G401 (cell line): ENCODE data around the gene PIK3CB. TPM values are rescaled to one million over a fixed set of nuclear protein-coding genes. Genes with fewer than 3 reads are reported as not detected.
"Not testable (repeated sequence)": the region's sequence is repeated elsewhere in the genome, so short reads cannot be mapped to it uniquely, and the experiment has no call there.

Experiments
- DNase-seq: peaks from one replicate; pipeline ENCODE4 v3.0.0-alpha.2; 2015; ENCODE audit warnings: low spot score
- in situ Hi-C: cut with HindIII; loops from 2 replicates; pipeline ENCODE4 v1.10.0; 2016; ENCODE audit warnings: low sequenced_read_pairs, mixed read lengths
- total RNA-seq: library from RNA; depleted of rRNA; stranded (reverse); fragments of >200 nt; shearing (Covaris generic); gene quantifications from 2 replicates; pipeline ENCODE4 v1.2.3, GENCODE V29; 2014

The PIK3CB gene
- total RNA-seq, 1 experiment from 2014 or later: 25.4 TPM

DNA sequence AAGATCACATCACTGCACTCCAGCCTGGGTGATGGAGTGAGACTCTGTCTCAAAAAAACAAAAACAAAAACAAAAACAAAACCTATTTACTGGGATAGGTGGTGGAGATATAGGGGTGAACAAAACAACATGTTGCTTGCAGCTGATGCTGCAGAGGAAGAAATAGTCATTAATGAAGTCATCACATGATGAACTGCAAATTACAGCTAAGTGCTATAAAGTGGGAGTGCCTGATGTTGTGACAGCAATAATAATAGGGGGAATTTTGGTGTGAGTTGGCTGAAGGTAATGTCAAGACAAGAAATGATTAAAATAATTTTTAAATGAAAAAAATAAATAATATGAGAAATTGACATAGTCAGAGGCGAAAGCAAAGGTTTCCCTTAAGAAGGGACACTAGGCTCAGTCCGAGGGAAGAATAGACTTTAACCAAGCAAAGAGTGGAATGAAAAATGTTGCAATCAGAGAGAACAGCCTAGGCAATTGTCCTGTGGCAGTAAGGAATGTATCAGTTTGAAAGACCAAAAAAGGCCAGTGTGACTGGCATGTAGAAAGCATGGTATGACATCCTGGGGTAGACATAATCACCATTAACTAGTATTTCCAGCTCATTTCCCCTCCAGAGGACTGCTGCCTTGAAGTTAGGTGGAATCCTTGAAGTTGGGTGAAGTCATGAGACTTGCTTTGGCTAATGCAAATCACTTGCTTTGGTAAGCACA, 14.7 kb upstream of the PIK3CB start:
- DNase-seq: no peak
- in situ Hi-C loops: no loop called here

DNA sequence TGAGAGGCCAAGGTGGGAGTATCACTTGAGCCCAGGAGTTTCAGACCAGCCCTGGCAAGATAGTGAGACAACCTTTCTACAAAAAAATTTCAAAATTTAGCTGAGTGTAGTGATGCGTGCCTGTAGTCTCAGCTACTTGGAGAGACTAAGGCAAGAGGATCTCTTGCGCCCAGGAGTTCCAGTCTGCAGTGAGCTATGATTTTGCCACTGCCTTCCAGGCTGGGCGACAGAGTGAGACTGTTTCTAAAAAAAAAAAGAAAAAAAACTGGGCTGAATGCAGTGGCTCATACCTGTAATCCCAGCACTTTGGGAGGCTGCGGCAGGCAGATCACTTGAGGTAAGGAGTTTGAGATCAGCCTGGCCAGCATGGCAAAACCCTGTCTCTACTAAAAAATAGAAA, 14.0 kb upstream of the PIK3CB start:
- in situ Hi-C loops: no loop called here
- no peak for DNase-seq

DNA sequence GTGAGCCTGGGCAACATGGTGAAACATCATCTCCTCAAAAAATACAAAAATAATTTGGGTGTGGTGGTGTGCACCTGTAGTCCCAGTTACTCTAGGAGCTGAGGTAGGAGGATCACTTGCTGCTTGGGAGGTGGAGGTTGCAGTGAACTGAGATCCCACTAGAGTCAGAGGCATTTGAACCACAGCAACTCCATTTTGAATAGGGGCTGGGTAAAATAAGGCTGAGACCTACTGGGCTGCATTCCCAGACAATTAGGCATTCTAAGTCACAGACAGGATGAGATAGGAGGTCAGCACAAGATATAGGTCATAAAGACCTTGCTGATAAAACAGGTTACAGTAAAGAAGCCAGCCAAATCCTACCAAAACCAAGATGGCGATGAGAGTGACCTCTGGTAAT, 12.1 kb upstream of the PIK3CB start:
- in situ Hi-C loops, DNase-seq: not testable (repeated sequence)

DNA sequence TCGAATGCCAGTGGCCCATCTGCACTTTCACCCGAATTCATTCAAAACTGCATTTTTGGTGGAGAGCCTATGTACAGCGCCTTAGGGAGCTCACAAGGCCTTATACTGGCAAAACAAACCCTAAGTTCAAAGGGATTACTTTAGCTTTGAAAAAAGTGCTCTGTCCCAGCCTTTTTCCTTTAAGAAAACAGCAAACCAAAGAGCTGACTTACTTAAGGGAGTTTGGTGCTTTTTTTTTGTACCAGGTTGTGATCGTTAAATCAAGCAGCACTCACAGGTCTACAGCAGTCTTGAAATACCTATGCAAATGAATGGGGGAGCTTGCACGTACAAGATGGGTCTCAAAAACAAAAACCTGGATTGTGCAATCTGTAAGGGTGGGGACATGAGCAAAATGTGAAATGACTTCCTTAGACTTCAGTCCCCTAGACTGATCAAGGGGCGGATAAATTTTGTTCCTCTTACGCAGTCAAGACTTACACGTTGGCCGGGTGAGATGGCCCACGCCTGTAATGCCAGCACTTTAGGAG, 11.6 kb upstream of the PIK3CB start:
- in situ Hi-C loops: no loop called here
- no peak for DNase-seq

DNA sequence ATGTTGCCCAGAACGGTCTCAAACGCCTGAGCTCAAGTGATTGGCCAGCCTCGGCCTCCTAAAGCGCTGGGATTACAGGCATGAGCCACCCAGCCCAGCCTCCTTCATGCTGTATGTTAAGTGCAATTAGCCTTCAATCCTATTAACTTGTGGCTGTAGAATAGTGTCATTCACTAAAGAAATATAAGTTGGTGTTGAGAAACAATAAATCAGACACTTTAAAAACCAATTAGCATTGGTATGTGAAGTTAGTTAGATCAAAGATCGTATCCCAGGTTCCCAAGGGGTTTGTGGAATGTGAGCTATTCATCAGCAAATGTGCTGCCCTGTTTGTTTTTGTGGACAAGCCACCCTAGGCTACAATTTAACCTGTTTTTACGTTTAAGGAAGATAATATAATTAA, 11.0 kb upstream of the PIK3CB start:
- peak; percentile 34 for DNase-seq

DNA sequence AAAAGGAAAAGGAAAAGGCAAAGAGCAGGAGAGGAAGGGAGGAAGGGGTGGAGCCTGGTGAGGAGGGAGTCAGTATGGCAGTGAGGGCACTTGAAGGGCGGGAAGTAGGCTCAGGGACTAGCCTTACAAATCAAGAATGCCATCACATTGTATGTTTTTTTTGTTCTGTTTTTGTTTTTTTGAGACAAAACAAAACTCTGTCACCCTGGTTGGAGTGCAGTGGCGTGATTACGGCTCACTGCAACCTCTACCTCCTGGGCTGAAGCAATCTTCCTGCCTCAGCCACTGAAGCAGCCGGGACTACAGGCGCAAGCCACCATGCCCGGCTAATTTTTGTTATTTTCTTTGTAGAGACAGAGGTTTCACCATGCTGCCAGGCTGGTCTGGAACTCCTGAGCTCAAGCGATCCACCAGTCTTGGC, 10.5 kb upstream of the PIK3CB start:
- no peak for DNase-seq
- in situ Hi-C loops: no loop called here

More for the DNA sequence above, 11.0 kb upstream of the PIK3CB start:
- in situ Hi-C loops: no loop called here

DNA sequence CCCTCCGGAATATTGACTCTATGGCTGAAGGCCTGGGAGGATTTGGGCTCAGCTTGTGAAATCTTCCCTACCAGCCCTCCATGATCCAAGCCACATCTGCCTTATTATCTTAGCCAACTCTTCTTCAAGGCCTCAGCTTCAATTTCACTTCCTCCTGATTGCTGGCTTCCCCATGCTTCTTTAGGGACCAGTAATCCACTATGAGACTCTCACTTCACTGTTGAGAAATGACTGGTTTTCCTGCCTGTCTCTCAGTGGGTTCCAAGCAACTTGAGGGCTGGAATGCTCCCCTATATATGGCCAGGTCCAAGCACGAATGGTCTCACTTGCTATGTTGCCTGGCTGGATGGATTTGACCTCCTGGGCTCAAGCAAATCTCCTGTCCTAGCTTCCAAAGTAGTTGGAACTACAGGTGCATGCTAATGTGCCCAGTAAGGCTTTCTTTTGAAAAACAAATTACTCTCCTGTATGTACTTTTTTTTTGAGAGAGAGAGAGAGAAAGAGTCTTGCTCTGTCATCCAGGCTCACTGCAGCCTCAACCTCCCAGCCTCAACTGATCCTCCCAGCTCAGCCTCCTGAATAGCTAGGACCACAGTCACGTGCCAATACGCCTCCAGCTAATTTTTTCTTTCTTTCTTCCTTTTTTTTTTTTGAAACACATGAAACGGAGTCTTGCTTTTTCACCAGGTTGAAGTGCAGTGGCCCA, 7.9 kb upstream of the PIK3CB start:
- no peak for DNase-seq
- in situ Hi-C loops: no loop called here

DNA sequence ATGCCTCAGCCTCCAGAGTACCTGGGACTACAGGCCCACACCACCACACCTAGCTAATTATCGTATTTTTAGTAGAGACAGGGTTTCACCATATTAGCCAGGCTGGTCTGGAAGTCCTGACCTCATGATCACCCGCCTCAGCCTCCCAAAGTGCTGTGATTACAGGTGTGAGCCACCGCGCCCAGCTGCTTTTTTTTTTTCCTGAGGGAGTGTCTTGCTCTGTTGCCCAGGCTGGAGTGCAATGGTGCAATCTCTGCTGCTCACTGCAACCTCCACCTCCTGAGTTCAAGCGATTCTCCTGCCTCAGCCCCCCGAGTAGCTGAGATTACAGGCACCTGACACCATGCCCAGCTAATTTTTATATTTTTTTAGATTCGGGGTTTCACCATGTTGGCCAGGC, 3.7 kb upstream of the PIK3CB start:
- in situ Hi-C loops, DNase-seq: not testable (repeated sequence)

DNA sequence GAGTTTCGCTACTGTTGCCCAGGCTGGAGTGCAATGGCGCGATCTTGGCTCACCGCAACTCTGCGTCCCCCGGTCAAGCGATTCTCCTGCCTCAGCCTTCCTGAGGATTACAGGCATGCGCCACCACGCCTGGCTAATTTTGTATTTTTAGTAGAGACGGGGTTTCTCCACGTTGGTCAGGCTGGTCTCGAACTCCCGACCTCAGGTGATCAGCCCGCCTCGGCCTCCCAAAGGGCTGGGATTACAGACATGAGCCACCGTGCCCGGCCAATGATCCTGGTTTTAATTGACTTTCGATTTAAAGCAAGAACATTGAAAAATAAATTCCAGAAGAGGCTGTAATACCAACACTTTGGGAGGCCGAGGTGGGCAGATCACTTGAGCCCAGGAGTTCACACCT, 1.1 kb upstream of the PIK3CB start:
- not testable (repeated sequence) for DNase-seq

DNA sequence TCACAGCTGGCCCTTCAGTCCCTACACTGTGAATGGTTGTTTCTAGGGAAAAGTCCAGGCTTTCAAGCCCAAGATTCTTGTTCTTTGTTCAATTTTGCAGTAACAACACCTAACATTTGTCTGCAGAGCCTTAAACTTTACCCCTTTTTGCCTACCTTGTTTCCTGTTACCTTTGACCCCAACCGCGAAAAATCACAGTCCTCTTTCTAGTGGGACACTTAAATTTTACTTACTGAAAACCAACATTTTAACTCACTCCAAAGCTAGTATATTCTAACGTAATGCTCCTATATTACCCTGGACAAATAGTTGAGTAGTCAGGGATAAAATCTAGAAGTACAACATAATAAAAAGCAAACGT, 649 bp upstream of the PIK3CB start:
- in situ Hi-C loops: no loop called here
- DNase-seq: no peak

More for the DNA sequence above, 1.1 kb upstream of the PIK3CB start:
- in situ Hi-C loops: not testable (repeated sequence)

DNA sequence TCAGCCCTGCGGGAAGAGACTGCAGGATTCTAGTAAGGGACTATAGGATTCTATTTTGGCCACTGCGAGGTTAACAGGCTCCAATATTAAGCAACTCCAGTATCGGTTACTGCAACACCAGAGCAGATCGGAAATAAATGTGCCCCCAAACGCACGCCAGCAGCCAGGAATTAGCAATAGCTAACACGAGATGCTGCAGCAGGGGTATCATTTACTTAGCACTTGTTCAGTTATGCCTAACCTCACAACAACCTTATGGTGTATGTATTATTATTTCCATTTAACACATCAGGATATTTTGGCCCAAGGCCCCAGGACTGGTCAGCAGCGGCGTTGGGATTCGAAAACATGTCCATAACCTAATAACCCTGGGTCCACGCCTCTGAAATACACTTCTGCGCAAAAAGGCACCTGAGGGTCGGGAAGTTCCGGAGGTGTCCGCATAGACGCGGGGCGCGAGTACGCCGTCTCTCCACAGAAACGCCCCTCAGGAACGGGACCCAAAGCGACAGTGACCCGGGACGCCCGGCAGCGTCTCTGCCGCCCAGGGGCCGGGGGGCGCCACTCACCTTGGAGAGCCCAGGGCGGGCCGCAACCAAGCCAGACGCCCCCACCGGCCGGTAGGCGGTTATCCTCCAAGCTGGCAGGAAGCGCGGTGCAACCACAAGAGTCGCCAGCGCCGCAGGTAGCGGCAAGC, 681 bp downstream of the PIK3CB start:
- in situ Hi-C loops: no loop called here
- DNase-seq: peak; percentile 51

DNA sequence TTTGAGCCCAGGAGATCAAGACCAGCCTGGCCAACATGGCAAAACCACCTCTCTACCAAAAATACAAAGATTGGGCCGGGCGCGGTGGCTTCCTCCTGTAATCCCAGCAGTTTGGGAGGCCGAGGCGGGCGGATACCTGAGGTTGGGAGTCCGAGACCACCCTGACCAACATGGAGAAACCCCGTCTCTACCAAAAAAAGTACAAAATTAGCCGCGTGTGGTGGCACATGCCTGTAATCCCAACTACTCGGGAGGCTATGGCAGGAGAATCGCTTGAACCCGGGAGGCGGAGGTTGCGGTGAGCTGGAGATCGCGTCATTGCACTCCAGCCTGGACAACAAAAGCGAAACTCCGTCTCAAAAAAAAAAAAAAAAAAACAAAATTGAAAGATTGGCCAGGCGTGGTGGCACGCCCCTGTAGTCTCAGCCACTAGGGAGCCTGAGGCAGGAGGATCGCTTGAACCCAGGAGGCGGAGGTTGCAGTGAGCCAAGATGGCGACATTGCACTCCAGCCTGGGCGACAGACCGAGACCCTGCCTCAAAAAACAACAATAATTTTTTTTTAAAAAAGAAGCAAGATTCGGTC, 2.2 kb downstream of the PIK3CB start:
- in situ Hi-C loops, DNase-seq: not testable (repeated sequence)

DNA sequence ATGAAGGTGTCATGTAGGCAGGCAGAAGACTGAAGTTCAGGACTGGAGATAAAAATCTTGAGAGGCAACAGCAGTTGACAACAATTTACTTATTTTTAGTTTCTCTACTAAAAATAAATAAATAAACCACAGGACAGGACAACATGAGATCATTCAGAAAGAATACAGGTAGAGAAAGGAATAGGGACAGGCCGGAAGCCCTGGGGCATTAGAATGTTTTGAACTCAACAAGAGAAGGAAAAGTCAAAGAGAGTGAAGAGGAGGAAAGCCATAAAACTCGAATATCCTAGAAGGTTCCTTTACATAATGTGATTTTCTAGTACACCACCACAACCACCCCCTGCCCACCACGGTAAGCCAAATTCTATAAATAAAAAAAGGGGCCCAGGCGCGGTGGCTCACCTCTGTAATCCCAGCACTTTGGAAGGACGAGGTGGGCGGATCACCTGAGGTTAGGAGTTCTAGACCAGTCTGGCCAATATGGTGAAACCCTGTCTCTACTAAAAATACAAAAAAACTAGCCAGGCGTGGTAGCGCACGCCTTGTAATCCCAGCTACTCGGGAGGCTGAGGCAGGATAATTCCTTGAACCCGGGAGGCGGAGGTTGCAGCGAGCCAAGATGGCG, 4.7 kb downstream of the PIK3CB start:
- DNase-seq: no peak
- in situ Hi-C loops: loop anchor here (5.0 kb wide), 1 partner anchor 98 kb away; no protein-coding TSS in a partner anchor

DNA sequence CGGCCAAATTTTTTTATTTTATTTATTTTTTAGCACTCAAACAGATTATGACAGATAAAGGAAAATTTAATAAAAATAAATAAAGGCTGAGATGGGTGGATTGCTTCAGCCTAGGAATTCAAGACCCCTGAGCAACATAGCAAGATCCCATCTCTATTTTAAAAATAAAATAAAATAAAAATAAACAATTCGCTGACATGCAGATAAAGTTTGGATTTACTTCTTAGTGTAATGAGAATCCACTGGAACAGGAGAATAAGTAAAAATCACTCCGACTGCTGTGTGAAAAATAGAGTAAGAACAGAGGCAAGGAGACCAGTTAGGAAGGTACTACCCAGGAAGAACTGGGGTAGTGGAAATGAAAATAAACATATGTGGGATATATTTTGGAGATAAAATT, 5.6 kb downstream of the PIK3CB start:
- in situ Hi-C loops: loop anchor here (5.0 kb wide), 1 partner anchor 97 kb away; no protein-coding TSS in a partner anchor
- DNase-seq: no peak

DNA sequence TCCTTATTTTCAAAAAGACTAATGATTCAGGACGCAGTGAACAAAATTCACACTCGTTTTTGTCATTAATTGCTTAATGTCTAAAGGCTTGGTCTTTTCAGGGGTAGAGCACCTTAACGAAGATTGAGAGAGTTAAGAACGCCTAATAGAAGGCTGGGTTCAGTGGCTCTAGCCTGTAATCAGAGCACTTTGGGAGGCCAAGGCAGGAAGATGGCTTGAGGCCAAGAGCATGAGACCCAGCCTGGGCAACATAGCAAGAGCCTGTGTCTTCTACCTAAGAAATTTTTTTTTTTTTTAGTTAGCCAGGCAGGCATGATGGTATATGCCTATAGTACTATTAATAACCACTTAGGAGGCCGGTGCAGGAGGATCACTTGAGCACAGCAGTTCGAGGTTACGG, 7.5 kb downstream of the PIK3CB start:
- in situ Hi-C loops: loop anchor here (5.0 kb wide), 1 partner anchor 95 kb away; no protein-coding TSS in a partner anchor
- no peak for DNase-seq

DNA sequence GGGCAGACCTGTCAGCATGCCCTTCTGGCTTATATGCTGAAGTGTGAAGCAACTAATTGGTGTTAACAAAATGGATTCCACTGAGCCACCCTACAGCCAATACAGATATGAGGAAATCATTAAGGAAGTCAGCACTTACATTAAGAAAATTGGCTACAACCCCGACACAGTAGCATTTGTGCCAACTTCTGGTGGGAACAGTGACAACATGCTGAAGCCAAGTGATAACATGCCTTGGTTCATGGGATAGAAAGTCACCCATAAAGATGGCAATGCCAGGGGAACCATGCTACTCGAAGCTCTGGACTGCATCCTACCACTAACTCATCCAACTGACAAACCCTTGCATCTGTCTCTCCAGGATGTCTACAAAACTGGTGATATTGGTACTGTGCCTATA, 9.4 kb downstream of the PIK3CB start:
- in situ Hi-C loops: loop anchor here (5.0 kb wide), 1 partner anchor 93 kb away; no protein-coding TSS in a partner anchor
- DNase-seq: no peak

DNA sequence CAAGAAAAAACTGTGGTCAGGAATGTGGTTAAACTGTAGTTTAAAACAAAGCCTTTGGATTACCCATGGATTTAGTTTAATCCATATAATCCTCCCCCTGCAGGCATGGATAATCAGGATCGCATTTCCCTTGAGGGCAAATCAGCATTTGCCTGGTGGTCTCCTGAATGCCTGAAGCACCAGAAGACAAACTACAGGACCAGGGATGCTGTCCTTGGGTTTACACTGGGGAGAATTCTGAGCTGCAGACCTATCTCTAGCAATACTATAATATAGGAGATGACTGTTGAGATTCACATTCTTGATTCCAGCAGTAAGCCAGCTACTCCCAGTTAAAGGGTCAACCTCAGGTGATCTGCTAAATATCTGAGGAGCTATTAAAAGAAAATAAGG, 10.6 kb downstream of the PIK3CB start:
- no peak for DNase-seq
- in situ Hi-C loops: no loop called here

DNA sequence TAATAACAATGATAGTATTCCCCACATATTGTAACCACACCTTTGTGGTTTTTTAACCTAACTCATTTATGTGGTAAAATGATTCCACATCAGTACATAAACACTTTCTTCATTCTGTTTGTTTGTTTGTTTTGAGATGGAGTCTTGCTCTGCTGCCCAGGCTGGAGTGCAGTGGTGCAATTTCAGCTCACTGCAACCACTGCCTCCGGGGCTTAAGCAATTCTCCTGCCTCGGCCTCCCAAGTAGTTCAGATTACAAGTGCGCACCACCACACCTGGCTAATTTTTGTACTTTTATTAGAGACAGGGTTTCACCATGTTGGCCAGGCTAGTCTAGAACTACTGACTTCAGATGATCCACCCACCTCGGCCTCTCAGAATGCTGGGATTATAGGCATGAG, 14.3 kb downstream of the PIK3CB start:
- in situ Hi-C loops, DNase-seq: not testable (repeated sequence)
